ENCODE results near the gene SMIM14.

DNA sequence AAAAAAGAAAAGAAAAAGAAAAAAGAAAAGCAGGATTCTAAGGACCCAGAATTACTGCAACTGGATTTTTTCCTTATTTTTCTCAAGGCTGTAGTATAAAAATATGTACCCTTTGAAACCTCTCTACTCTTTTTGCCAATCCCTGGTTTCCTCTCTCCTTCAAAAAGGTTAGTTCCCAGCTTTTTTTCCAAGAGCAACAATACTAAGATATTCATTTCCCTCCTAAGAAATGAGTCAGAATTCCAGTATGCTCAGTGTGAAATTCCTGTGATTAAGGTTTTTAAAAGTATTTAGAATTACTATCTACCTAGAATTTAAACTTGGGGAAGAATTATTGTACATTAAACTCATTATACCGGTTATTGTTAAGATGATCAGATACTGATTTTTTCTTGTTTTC is 22.0 kb downstream of the SMIM14 start:
- TF ChIP-seq, protein P1, sequence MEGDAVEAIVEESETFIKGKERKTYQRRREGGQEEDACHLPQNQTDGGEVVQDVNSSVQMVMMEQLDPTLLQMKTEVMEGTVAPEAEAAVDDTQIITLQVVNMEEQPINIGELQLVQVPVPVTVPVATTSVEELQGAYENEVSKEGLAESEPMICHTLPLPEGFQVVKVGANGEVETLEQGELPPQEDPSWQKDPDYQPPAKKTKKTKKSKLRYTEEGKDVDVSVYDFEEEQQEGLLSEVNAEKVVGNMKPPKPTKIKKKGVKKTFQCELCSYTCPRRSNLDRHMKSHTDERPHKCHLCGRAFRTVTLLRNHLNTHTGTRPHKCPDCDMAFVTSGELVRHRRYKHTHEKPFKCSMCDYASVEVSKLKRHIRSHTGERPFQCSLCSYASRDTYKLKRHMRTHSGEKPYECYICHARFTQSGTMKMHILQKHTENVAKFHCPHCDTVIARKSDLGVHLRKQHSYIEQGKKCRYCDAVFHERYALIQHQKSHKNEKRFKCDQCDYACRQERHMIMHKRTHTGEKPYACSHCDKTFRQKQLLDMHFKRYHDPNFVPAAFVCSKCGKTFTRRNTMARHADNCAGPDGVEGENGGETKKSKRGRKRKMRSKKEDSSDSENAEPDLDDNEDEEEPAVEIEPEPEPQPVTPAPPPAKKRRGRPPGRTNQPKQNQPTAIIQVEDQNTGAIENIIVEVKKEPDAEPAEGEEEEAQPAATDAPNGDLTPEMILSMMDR (conservative IDR thresholded peaks at IDR 0.05; ENCODE audit: low read depth, low read length): no peak
- no peak for TF ChIP-seq EZH2 (IDR thresholded peaks at IDR 0.05; ENCODE audit: borderline replicate concordance, low read depth, low read length, poor library complexity, severe bottlenecking)
